Endothelial cell (in vitro differentiated cells): ENCODE results near the gene SPIB. TPM values are rescaled to one million over a fixed set of nuclear protein-coding genes. Genes with fewer than 3 reads are reported as not detected.

Experiments used
- DNase-seq: peaks from one replicate; pipeline ENCODE4 v3.0.0; 2021; ENCODE audit warnings: low spot score
- H3K27ac Mint-ChIP-seq: one replicate; pipeline ENCODE4 v1.8.0; 2021; ENCODE audit warnings: mixed read lengths, inconsistent platforms; ENCODE audit not compliant: unreplicated experiment
- H3K27me3 Mint-ChIP-seq: one replicate; pipeline ENCODE4 v1.8.0; 2021; ENCODE audit warnings: mild to moderate bottlenecking, moderate library complexity, mixed read lengths, inconsistent platforms; ENCODE audit not compliant: unreplicated experiment
- H3K36me3 Mint-ChIP-seq: one replicate; pipeline ENCODE4 v1.8.0; 2021; ENCODE audit warnings: mild to moderate bottlenecking, low read depth, mixed read lengths, inconsistent platforms; ENCODE audit not compliant: unreplicated experiment
- H3K4me1 Mint-ChIP-seq: one replicate; pipeline ENCODE4 v1.8.0; 2021; ENCODE audit warnings: mild to moderate bottlenecking, mixed read lengths, inconsistent platforms; ENCODE audit not compliant: unreplicated experiment
- H3K4me3 Mint-ChIP-seq: one replicate; pipeline ENCODE4 v1.8.0; 2021; ENCODE audit warnings: mild to moderate bottlenecking, mixed read lengths, inconsistent platforms; ENCODE audit not compliant: unreplicated experiment
- H3K9me3 Mint-ChIP-seq: one replicate; pipeline ENCODE4 v1.8.0; 2021; ENCODE audit warnings: mixed read lengths, inconsistent platforms; ENCODE audit not compliant: unreplicated experiment
- CTCF ChIP-seq: fragments of 200-600 bp; sonication (generic); IDR thresholded peaks from one replicate; pipeline ENCODE4 v1.5.0; 2021; ENCODE audit warnings: antibody characterized with exemption; ENCODE audit not compliant: unreplicated experiment
- total RNA-seq: library from RNA; stranded (reverse); fragmentation: NEBNext Ultra II Directional; extraction: Animal tissue kit (Norgen Biotek cat#: 25700); gene quantifications from one replicate; pipeline ENCODE4 v1.2.1, GENCODE V29; 2021; ENCODE audit not compliant: unreplicated experiment

The SPIB gene
- total RNA-seq, 1 donor from 2014 or later: not detected

GRCh38 chr19:50447053-50447452, 28.3 kb downstream of the SPIB start:
- no peak overlapping the region for H3K4me3 Mint-ChIP-seq
- H3K36me3 Mint-ChIP-seq: peaks cover 16% of the 10 kb centered on the region
- TF ChIP-seq CTCF: no peak
- peaks cover 9% of the 10 kb centered on the region for H3K27me3 Mint-ChIP-seq
- no peak overlapping the region for H3K27ac Mint-ChIP-seq
- no peaks in the 10 kb centered on the region for H3K4me1 Mint-ChIP-seq
- H3K9me3 Mint-ChIP-seq: peaks cover 15% of the 10 kb centered on the region
- no peak for DNase-seq

- H3K27me3 Mint-ChIP-seq: peaks cover 11% of the 10 kb centered on the region
- H3K27ac Mint-ChIP-seq: no peak overlapping the region
- DNase-seq: no peak
- peaks cover 16% of the 10 kb centered on the region for H3K9me3 Mint-ChIP-seq
- no peak overlapping the region for H3K4me3 Mint-ChIP-seq
- H3K36me3 Mint-ChIP-seq: peaks cover 16% of the 10 kb centered on the region
- TF ChIP-seq CTCF: no peak
- no peaks in the 10 kb centered on the region for H3K4me1 Mint-ChIP-seq
These were observed 29.0 kb downstream of the SPIB start for GRCh38 chr19:50447750-50448149.

GRCh38 chr19:50449236-50449899, 30.6 kb downstream of the SPIB start:
- Mint-ChIP-seq H3K36me3 (peaks cover 4% of the 10 kb centered on the region), H3K9me3 (peaks cover 15% of the 10 kb centered on the region), H3K4me3 (no peak overlapping the region), H3K4me1 (no peaks in the 10 kb centered on the region), H3K27me3 (peaks cover 11% of the 10 kb centered on the region), H3K27ac (no peak overlapping the region)
- TF ChIP-seq CTCF: no peak
- DNase-seq: no peak

GRCh38 chr19:50450369-50451222, 31.9 kb downstream of the SPIB start:
- Mint-ChIP-seq H3K4me3 (no peak overlapping the region), H3K36me3 (peaks cover 8% of the 10 kb centered on the region), H3K4me1 (no peaks in the 10 kb centered on the region), H3K27me3 (peaks cover 14% of the 10 kb centered on the region), H3K9me3 (peaks cover 15% of the 10 kb centered on the region), H3K27ac (no peak overlapping the region)
- DNase-seq: no peak
- TF ChIP-seq CTCF: no peak

GRCh38 chr19:50451223-50451534, 32.4 kb downstream of the SPIB start:
- TF ChIP-seq CTCF: no peak
- Mint-ChIP-seq H3K9me3 (peaks cover 21% of the 10 kb centered on the region), H3K27me3 (peaks cover 18% of the 10 kb centered on the region), H3K4me1 (no peaks in the 10 kb centered on the region), H3K36me3 (peaks cover 10% of the 10 kb centered on the region), H3K27ac (no peak overlapping the region), H3K4me3 (no peak overlapping the region)
- no peak for DNase-seq
